Loucy (cell line): ENCODE data around the gene SLC6A5.

ENCODE experiments used
- H2AFZ ChIP-seq: fragments of 200-600 bp; sonication (generic); 2 replicates; pipeline ENCODE4 v1.6.0; 2016; ENCODE audit warnings: antibody characterized with exemption, mild to moderate bottlenecking, low read length, moderate library complexity
- H3F3A ChIP-seq: fragments of 200-600 bp; 2 replicates; pipeline ENCODE4 v1.6.0; 2016; ENCODE audit warnings: antibody characterized with exemption, low read depth, mild to moderate bottlenecking
- H3K27me3 ChIP-seq: fragments of 200-600 bp; sonication (generic); 2 replicates; pipeline ENCODE4 v1.6.1; 2014; ENCODE audit warnings: low read length, mild to moderate bottlenecking; ENCODE audit not compliant: insufficient read depth, poor library complexity, severe bottlenecking
- H3K36me3 ChIP-seq: fragments of 200-600 bp; sonication (generic); 2 replicates; pipeline ENCODE4 v1.6.1; 2016; ENCODE audit warnings: low read length; ENCODE audit not compliant: insufficient read depth
- H3K4me1 ChIP-seq: fragments of 200-600 bp; sonication (generic); 2 replicates; pipeline ENCODE4 v1.5.1; 2014; ENCODE audit warnings: low read length, mild to moderate bottlenecking; ENCODE audit not compliant: insufficient read depth, poor library complexity, severe bottlenecking
- H3K4me2 ChIP-seq: fragments of 200-600 bp; sonication (generic); 2 replicates; pipeline ENCODE4 v1.6.0; 2014; ENCODE audit warnings: antibody characterized with exemption, low read length, low read depth, mild to moderate bottlenecking; ENCODE audit not compliant: poor library complexity, severe bottlenecking
- H3K4me3 ChIP-seq: fragments of 200-600 bp; sonication (generic); 2 replicates; pipeline ENCODE4 v1.5.1; 2014; ENCODE audit warnings: low read length, mild to moderate bottlenecking, mixed read lengths; ENCODE audit not compliant: poor library complexity, severe bottlenecking
- H3K79me2 ChIP-seq: fragments of 200-600 bp; sonication (generic); 2 replicates; pipeline ENCODE4 v1.6.1; 2014; ENCODE audit warnings: low read length; ENCODE audit not compliant: insufficient read depth
- H3K9ac ChIP-seq: fragments of 200-600 bp; sonication (generic); 2 replicates; pipeline ENCODE4 v1.6.0; 2014; ENCODE audit warnings: mild to moderate bottlenecking, low read depth, low read length, moderate library complexity; ENCODE audit not compliant: poor library complexity, severe bottlenecking
- H3K9me2 ChIP-seq: fragments of 200-600 bp; sonication (generic); replicated peaks from 2 replicates; pipeline ENCODE4 v1.6.1; 2016; ENCODE audit warnings: low read depth, low read length, mixed read lengths
- H3K9me3 ChIP-seq: fragments of 200-600 bp; sonication (generic); 2 replicates; pipeline ENCODE4 v1.6.1; 2014; ENCODE audit warnings: mild to moderate bottlenecking, antibody characterized with exemption, low read length, low read depth; ENCODE audit not compliant: insufficient read depth
- H4K20me1 ChIP-seq: fragments of 200-600 bp; sonication (generic); 2 replicates; pipeline ENCODE4 v1.6.0; 2014; ENCODE audit warnings: antibody characterized with exemption, low read length, mild to moderate bottlenecking; ENCODE audit not compliant: insufficient read depth, poor library complexity, severe bottlenecking
- EZH2phosphoT487 ChIP-seq: fragments of 200-600 bp; IDR thresholded peaks from 2 replicates; pipeline ENCODE4 v1.6.1; 2018; ENCODE audit warnings: antibody characterized with exemption, mild to moderate bottlenecking, moderate library complexity, borderline replicate concordance
- TF ChIP-seq, protein P1 (sequence below): fragments of 200-600 bp; sonication (generic); conservative IDR thresholded peaks from 2 replicates; pipeline ENCODE4 v1.5.1; 2014; ENCODE audit warnings: mild to moderate bottlenecking, antibody characterized with exemption, low read length

Gene SLC6A5

DNA sequence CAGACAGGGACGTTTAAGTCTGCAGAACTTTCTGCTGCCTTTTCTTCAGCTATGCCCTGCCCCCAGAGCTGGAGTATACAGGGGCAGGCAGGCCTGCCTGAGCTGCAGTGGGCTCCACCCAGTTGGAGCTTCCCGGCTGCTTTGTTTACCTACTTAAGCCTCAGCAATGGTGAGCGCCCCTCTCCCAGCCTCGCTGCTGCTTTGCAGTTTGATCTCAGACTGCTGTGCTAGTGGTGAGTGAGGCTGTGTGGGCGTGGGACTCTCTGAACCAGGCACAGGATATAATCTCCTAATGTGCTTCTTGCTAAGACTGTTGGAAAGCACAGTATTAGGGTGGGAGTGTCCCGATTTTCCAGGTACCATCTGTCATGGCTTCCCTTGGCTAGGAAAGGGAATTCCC, 108.5 kb downstream of the SLC6A5 start:
- no peaks in the 10 kb centered on the region for H3K9me3 ChIP-seq
- H3K4me3 ChIP-seq = no peak overlapping the region
- H3K36me3 ChIP-seq = no peaks in the 10 kb centered on the region
- H4K20me1 ChIP-seq = no peaks in the 10 kb centered on the region
- no peak overlapping the region for H3K4me2 ChIP-seq
- H3K27me3 ChIP-seq = no peaks in the 10 kb centered on the region
- no peak for TF ChIP-seq EZH2phosphoT487
- TF ChIP-seq, protein P1, sequence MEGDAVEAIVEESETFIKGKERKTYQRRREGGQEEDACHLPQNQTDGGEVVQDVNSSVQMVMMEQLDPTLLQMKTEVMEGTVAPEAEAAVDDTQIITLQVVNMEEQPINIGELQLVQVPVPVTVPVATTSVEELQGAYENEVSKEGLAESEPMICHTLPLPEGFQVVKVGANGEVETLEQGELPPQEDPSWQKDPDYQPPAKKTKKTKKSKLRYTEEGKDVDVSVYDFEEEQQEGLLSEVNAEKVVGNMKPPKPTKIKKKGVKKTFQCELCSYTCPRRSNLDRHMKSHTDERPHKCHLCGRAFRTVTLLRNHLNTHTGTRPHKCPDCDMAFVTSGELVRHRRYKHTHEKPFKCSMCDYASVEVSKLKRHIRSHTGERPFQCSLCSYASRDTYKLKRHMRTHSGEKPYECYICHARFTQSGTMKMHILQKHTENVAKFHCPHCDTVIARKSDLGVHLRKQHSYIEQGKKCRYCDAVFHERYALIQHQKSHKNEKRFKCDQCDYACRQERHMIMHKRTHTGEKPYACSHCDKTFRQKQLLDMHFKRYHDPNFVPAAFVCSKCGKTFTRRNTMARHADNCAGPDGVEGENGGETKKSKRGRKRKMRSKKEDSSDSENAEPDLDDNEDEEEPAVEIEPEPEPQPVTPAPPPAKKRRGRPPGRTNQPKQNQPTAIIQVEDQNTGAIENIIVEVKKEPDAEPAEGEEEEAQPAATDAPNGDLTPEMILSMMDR = no peak
- no peaks in the 10 kb centered on the region for H3F3A ChIP-seq
- no peaks in the 10 kb centered on the region for H3K79me2 ChIP-seq
- H3K9ac ChIP-seq = no peak overlapping the region
- no peak overlapping the region for H2AFZ ChIP-seq
- no peaks in the 10 kb centered on the region for H3K9me2 ChIP-seq
- H3K4me1 ChIP-seq = no peaks in the 10 kb centered on the region
